Left ventricle myocardium inferior (tissue), 1 donor: ENCODE measurements around the gene DDAH1. TPM values are rescaled to one million over a fixed set of nuclear protein-coding genes. Genes with fewer than 3 reads are reported as not detected.

Experiments used
- DNase-seq: peaks from one replicate; pipeline ENCODE4 v3.0.0-alpha.2; 2020
- H3K27ac ChIP-seq: fragments of 200-600 bp; replicated peaks from 2 replicates; pipeline ENCODE4 v1.8.0; 2021
- H3K27me3 ChIP-seq: fragments of 200-600 bp; 2 replicates; pipeline ENCODE4 v1.8.0; 2021; ENCODE audit warnings: low read depth
- H3K36me3 ChIP-seq: fragments of 200-600 bp; 2 replicates; pipeline ENCODE4 v1.8.0; 2021
- H3K4me1 ChIP-seq: fragments of 200-600 bp; 2 replicates; pipeline ENCODE4 v1.8.0; 2021
- H3K4me3 ChIP-seq: fragments of 200-600 bp; 2 replicates; pipeline ENCODE4 v1.8.0; 2021; ENCODE audit warnings: mild to moderate bottlenecking, moderate library complexity
- H3K9me3 ChIP-seq: fragments of 200-600 bp; replicated peaks from 2 replicates; pipeline ENCODE4 v1.8.0; 2021
- intact Hi-C: fragments of 100-400 bp; cut with micrococcal nuclease; formaldehyde crosslinking; loops from one replicate; pipeline ENCODE4 v1.11.0; 2022
- total RNA-seq: library from RNA; stranded (reverse); fragmentation: NEBNext Ultra II Directional; extraction: Animal tissue kit (Norgen Biotek cat#: 25700); gene quantifications from one replicate; pipeline ENCODE4 v1.2.1, GENCODE V29; 2021
- TF ChIP-seq, protein P1 (sequence below): fragments of 200-600 bp; IDR thresholded peaks from 2 replicates; pipeline ENCODE4 v1.8.0; 2021; ENCODE audit warnings: antibody characterized with exemption, mild to moderate bottlenecking, borderline replicate concordance
- donor health status: DM: no; HTN: yes; CAD: no; lungs with severe emphysema.

The DDAH1 gene
- total RNA-seq, 1 donor from 2014 or later, result 10.1 TPM

DNA sequence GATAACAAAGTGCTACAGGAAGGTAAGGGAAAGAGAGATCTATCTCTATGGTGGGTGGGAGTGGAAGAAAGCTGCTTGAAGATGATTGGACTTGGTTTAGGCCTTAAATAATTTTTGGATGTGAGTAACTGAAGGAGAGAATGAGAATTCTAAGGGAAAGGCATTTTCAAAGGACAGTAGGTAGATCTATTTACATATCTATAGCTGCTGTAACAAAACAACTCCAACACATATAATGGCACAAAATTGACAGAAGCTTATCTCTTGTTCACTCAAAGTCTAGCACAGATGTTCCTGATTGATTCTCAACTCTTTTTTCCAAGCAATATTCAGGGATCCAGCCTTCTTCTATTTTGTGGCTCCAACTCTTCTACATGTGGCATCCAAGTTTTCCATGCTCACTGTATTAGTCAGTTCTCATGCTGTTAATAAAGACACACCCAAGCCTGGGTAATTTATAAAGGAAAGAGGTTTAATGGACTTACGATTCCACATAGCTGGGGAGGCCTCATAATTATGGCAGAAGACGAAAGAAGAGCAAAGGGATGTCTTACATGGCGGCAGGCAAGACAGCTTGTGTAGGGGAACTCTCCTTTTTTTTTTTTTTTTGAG, 3.1 kb upstream of the DDAH1 start:
- intact Hi-C loops, result no loop called here
- no peaks in the 10 kb centered on the region for H3K27me3 ChIP-seq
- H3K36me3 ChIP-seq, result no peaks in the 10 kb centered on the region
- H3K4me1 ChIP-seq, result peaks cover 20% of the 10 kb centered on the region
- no peak overlapping the region for H3K27ac ChIP-seq
- no peaks in the 10 kb centered on the region for H3K9me3 ChIP-seq
- no peak for DNase-seq
- TF ChIP-seq, protein P1, sequence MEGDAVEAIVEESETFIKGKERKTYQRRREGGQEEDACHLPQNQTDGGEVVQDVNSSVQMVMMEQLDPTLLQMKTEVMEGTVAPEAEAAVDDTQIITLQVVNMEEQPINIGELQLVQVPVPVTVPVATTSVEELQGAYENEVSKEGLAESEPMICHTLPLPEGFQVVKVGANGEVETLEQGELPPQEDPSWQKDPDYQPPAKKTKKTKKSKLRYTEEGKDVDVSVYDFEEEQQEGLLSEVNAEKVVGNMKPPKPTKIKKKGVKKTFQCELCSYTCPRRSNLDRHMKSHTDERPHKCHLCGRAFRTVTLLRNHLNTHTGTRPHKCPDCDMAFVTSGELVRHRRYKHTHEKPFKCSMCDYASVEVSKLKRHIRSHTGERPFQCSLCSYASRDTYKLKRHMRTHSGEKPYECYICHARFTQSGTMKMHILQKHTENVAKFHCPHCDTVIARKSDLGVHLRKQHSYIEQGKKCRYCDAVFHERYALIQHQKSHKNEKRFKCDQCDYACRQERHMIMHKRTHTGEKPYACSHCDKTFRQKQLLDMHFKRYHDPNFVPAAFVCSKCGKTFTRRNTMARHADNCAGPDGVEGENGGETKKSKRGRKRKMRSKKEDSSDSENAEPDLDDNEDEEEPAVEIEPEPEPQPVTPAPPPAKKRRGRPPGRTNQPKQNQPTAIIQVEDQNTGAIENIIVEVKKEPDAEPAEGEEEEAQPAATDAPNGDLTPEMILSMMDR, result no peak
- no peak overlapping the region for H3K4me3 ChIP-seq

DNA sequence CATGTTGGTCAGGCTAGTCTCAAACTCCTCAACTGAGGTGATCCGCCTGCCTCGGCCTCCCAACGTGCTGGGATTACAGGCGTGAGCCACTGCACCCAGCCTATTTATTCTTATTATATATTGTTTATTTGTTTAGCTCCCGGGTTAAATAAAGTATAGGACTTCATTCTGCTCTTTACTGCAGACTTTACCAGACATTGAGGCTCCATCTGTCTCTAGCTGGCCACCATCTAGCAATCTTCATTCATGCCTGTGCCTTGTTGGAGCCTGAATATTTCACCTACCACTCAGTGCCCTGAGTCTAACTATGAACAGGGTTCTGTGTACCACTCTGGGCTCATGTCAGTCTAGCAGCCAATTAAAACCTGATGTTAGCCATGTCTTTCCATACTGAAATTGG, 2.1 kb upstream of the DDAH1 start:
- no peak for DNase-seq
- Histone ChIP-seq H3K36me3 (no peaks in the 10 kb centered on the region), H3K9me3 (no peaks in the 10 kb centered on the region), H3K4me3 (no peak overlapping the region), H3K27me3 (no peaks in the 10 kb centered on the region), H3K4me1 (peaks cover 20% of the 10 kb centered on the region), H3K27ac (no peak overlapping the region)
- intact Hi-C loops, result no loop called here
- TF ChIP-seq, protein P1, result no peak

DNA sequence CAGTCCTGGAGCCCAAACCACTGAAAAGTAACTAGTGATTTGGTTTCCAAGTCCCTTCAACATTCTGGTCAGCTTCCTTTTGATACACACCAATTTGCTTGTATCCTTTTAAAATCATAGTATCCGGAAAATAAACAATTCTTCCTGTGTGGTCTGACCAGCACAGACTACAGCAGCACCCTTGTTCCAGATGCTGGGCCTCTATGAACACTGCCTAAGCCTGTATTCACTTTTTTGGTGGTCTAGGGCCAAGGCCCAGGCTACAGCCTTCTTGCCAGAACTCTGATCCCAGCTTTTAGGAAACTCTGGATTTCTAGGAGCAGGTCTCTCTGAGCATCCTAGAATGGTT, 801 bp upstream of the DDAH1 start:
- peaks cover 20% of the 10 kb centered on the region for H3K4me1 ChIP-seq
- no peaks in the 10 kb centered on the region for H3K9me3 ChIP-seq
- no peak for DNase-seq
- no peaks in the 10 kb centered on the region for H3K36me3 ChIP-seq
- TF ChIP-seq, protein P1, result no peak
- H3K4me3 ChIP-seq, result peak overlapping the region; percentile 79
- H3K27ac ChIP-seq, result no peak overlapping the region
- intact Hi-C loops, result no loop called here
- no peaks in the 10 kb centered on the region for H3K27me3 ChIP-seq

DNA sequence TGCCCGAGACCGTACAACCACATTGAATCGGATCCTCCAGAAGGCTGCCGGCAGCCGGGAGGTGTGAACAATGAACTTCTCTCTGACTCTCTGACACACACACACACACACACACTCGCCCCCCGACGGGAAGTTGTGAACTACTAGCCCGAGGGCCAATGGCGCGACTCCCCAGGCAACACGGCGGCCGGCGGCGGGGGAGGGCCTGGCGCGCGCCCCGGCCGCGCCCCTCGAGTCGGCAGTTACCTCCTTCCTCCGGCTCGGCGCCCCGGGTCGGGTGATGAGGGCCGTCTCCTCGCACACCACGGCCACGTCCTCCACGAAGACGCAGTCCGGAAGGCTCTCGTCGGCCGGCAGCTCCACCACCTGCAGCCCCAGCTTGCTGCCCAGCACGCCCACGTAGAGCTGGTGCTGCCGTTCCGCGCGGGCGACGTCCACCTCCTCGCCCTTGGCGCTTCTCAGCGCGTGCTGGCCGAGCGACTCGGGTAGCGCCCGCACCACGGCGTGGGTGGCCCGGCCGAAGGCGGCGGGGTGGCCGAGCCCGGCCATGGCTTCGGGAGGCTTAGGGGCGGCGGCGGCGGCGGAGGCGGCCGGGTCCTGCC, 361 bp downstream of the DDAH1 start:
- TF ChIP-seq, protein P1, result no peak
- peak; percentile 60 for DNase-seq
- Histone ChIP-seq H3K4me3 (peak overlapping the region; percentile 79), H3K4me1 (peaks cover 20% of the 10 kb centered on the region), H3K36me3 (no peaks in the 10 kb centered on the region), H3K27me3 (no peaks in the 10 kb centered on the region), H3K9me3 (no peaks in the 10 kb centered on the region), H3K27ac (peak overlapping the region; percentile 77)
- intact Hi-C loops, result no loop called here

DNA sequence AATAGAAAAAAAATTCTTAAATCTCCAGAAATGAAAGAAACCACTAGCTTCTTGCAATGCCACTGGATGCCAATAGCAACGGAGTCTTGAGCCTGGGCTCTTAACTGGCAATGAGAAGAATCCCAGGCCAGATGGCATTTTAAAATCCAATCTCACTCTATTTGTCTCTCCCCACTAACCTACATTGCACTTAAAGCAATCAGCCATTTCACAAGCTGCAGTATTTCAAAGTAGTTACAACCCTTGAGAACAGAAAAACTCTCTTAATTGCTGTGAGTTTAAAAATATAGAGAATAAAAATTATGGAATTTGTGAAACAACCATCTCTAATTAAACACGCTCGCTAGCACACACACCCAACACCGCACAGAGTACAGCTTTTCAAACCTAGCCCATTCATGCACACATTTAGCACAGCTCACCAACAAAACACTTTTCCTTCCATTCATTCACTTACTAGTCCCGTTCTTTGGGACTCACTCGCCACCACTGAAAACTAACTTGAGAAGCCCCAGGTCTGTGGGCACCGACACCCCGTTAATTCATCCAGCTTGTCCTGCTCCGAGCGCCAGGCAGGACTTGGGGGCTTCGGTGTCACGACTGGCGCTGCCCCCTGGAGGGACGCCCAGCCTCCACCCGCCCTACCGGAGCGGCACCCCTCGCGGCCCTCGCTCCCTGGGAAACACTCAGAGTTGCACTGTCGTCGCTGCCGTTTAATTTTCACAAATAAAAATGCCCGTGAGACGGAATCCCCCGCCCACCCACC, 1.0 kb downstream of the DDAH1 start:
- DNase-seq, result no peak
- intact Hi-C loops, result no loop called here
- TF ChIP-seq, protein P1, result no peak
- Histone ChIP-seq H3K4me3 (peak overlapping the region; percentile 79), H3K4me1 (peaks cover 27% of the 10 kb centered on the region), H3K9me3 (no peaks in the 10 kb centered on the region), H3K36me3 (no peaks in the 10 kb centered on the region), H3K27me3 (no peaks in the 10 kb centered on the region), H3K27ac (peak overlapping the region; percentile 77)
